ENCODE measurements around the gene LHX2. TPM values are rescaled to one million over a fixed set of nuclear protein-coding genes. Genes with fewer than 3 reads are reported as not detected.

LHX2 gene
- polyA plus RNA-seq, 1 of the 3 experiments (the other 2 are of a cell fraction), result not detected

DNA sequence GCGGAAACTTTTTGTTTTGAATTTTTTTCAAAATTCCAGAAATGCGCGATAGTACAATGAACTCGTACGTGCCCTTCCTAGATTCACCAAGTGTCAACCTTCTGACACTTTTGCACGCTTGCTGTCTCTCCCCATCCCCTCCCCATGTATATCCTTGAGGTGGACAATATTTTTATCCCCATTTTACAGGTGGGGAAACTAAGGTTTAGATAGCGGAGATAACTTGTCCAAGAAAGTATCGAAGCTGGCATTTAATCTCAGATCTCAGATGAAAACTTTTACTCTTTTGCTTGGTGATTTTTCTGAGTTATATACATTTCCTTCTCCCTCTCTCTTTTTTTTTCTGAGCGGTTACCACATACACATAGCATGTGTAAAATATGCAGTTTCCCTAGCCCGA is 34.6 kb downstream of the LHX2 start:
- no peak for DNase-seq
- TF ChIP-seq RXRA (IDR thresholded peaks at IDR 0.05; ENCODE audit: borderline replicate concordance, low read depth), result no peak
- no peak for TF ChIP-seq PBX3 (IDR thresholded peaks at IDR 0.05)
- TF ChIP-seq MXI1 (IDR thresholded peaks at IDR 0.05; ENCODE audit: low read depth, low read length), result no peak
- no peak for TF ChIP-seq FOXJ3 (CRISPR knock-in tag; IDR thresholded peaks at IDR 0.05)
- TF ChIP-seq MAX (IDR thresholded peaks at IDR 0.05; ENCODE audit: low read depth), result no peak
- TF ChIP-seq CHD2 (IDR thresholded peaks at IDR 0.05; ENCODE audit: low read length, partially characterized antibody), result no peak
- no peak for TF ChIP-seq YY1 (IDR thresholded peaks at IDR 0.05; ENCODE audit: low read depth)
- TF ChIP-seq SMC3 (IDR thresholded peaks at IDR 0.05; ENCODE audit: low read depth, low read length), result no peak
- CTCF ChIA-PET, result no interaction called here
- no peaks in the 10 kb centered on the region for H3K36me3 ChIP-seq (replicated peaks in 1 of 2; ENCODE audit: control insufficient read depth in 1 of 2, insufficient read depth in 2 of 2, low read length in 1 of 2)
- H3K9ac ChIP-seq, result no peak overlapping the region
- no peak overlapping the region for H3K4me2 ChIP-seq
- H3K79me2 ChIP-seq (ENCODE audit: insufficient read depth), result no peaks in the 10 kb centered on the region
- peaks cover 0 to 6% of the 10 kb centered on the region in 2 experiments; a peak in 1 of 4 replicates for H3K4me1 ChIP-seq (ENCODE audit: control insufficient read depth in 1 of 2, insufficient read depth in 2 of 2, low read depth in 1 of 2, low read length in 1 of 2)
- H3K27ac ChIP-seq (ENCODE audit: low read depth in 2 of 2, low read length in 1 of 2), result no peak overlapping the region
- H3F3A ChIP-seq (replicated peaks; ENCODE audit: insufficient read depth), result no peaks in the 10 kb centered on the region
- H3K27me3 ChIP-seq (ENCODE audit: insufficient read depth), result peaks cover 18% of the 10 kb centered on the region; the same call in 1 of the 2 replicates
- WGBS (ENCODE audit: low lambda C conversion rate), result 78% methylated on average over 10 of the region's 10 CpGs
- no peaks in the 10 kb centered on the region for H4K20me1 ChIP-seq (ENCODE audit: insufficient read depth)
- no peaks in the 10 kb centered on the region for H3K9me3 ChIP-seq
- POLR2A ChIA-PET, result no interaction called here
- no peaks in the 10 kb centered on the region for H3K9me2 ChIP-seq
- H2AFZ ChIP-seq (ENCODE audit: low read depth), result no peak overlapping the region
- no peak overlapping the region for H3K4me3 ChIP-seq (ENCODE audit: low read depth in 2 of 2, low read length in 1 of 2)

DNA sequence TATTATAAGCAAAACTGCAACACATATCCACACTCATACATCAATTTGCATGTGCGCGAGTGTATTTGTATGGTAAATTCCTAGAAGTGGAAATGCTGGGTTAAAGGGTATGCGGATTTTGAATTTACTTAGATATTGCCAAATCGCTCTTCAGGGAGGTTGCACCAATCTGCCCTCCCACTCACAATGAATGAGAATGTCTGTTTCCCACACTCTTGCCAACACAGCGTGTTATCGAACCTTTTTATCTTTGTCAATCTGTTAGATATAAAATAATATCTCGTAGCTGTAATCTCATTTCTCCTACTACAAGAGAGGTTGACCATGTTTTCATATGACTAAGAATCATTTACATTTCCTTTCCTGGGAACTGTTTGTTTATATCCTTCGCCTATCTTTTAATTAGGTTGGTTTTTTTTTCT is 35.7 kb downstream of the LHX2 start:
- Histone ChIP-seq H3K27ac (ENCODE audit: low read depth in 2 of 2, low read length in 1 of 2) (no peak overlapping the region), H3K4me1 (ENCODE audit: control insufficient read depth in 1 of 2, insufficient read depth in 2 of 2, low read depth in 1 of 2, low read length in 1 of 2) (peaks cover 0 to 3% of the 10 kb centered on the region in 2 experiments; a peak in 1 of 4 replicates), H4K20me1 (ENCODE audit: insufficient read depth) (no peaks in the 10 kb centered on the region), H3K36me3 (replicated peaks in 1 of 2; ENCODE audit: control insufficient read depth in 1 of 2, insufficient read depth in 2 of 2, low read length in 1 of 2) (no peaks in the 10 kb centered on the region), H3K9me3 (no peaks in the 10 kb centered on the region), H2AFZ (ENCODE audit: low read depth) (no peak overlapping the region), H3F3A (replicated peaks; ENCODE audit: insufficient read depth) (no peaks in the 10 kb centered on the region), H3K9me2 (no peaks in the 10 kb centered on the region), H3K27me3 (ENCODE audit: insufficient read depth) (peaks cover 18% of the 10 kb centered on the region; the same call in 1 of the 2 replicates), H3K4me2 (no peak overlapping the region), H3K4me3 (ENCODE audit: low read depth in 2 of 2, low read length in 1 of 2) (no peak overlapping the region), H3K9ac (no peak overlapping the region), H3K79me2 (ENCODE audit: insufficient read depth) (no peaks in the 10 kb centered on the region)
- WGBS (ENCODE audit: low lambda C conversion rate), result 49% methylated on average over 8 of the region's 8 CpGs
- ChIA-PET POLR2A (interaction anchor here (0.7 kb wide), 1 partner anchor 442 kb away, joined by 3 read pairs; no protein-coding TSS in a partner anchor), CTCF (no interaction called here)
- DNase-seq, result no peak
- no peak for TF ChIP-seq USF1 (IDR thresholded peaks at IDR 0.05; ENCODE audit: borderline replicate concordance, low read depth)
- TF ChIP-seq GATA2 (CRISPR knock-in tag; IDR thresholded peaks at IDR 0.05), result 0 out of 2 replicates have a peak, but pooled peaks have one; percentile 28
- no peak for TF ChIP-seq RCOR1 (IDR thresholded peaks at IDR 0.05; ENCODE audit: low read length)
